GM23338 (cell line): ENCODE results near the gene ZSCAN5A. TPM values are rescaled to one million over a fixed set of nuclear protein-coding genes. Genes with fewer than 3 reads are reported as not detected.

ENCODE experiments used
- ATAC-seq: fragments of 200-7000 bp; cut with Tn5 transposase; 3 replicates; pipeline ENCODE4 v1.9.1; 2020
- DNase-seq: peaks from one replicate; pipeline ENCODE4 v3.0.0-alpha.2; 2015; ENCODE audit warnings: low spot score
- H2AFZ ChIP-seq: fragments of 200-600 bp; sonication (generic); 2 replicates; pipeline ENCODE4 v1.8.0; 2016; ENCODE audit warnings: antibody characterized with exemption, mild to moderate bottlenecking, moderate library complexity
- H3F3A ChIP-seq: fragments of 200-600 bp; sonication (generic); replicated peaks from 2 replicates; pipeline ENCODE4 v1.8.0; 2017; ENCODE audit warnings: antibody characterized with exemption, mixed run types, low read depth
- H3K27ac ChIP-seq: fragments of 200-600 bp; sonication (generic); 2 replicates; pipeline ENCODE4 v1.6.1; 2016; ENCODE audit warnings: low read depth
- H3K27me3 ChIP-seq: fragments of 200-600 bp; sonication (generic); 2 replicates; pipeline ENCODE4 v1.8.0; 2016; ENCODE audit warnings: mild to moderate bottlenecking, mixed run types, moderate library complexity; ENCODE audit not compliant: insufficient read depth
- H3K36me3 ChIP-seq: fragments of 200-600 bp; sonication (generic); 2 replicates; pipeline ENCODE4 v1.8.0; 2016; ENCODE audit warnings: mild to moderate bottlenecking; ENCODE audit not compliant: insufficient read depth
- H3K4me1 ChIP-seq: fragments of 200-600 bp; sonication (generic); 2 replicates; pipeline ENCODE4 v1.8.0; 2016; ENCODE audit warnings: mild to moderate bottlenecking, moderate library complexity; ENCODE audit not compliant: insufficient read depth
- H3K4me2 ChIP-seq: fragments of 200-600 bp; sonication (generic); 2 replicates; pipeline ENCODE4 v1.7.1; 2017; ENCODE audit warnings: mixed run types
- H3K4me3 ChIP-seq: fragments of 200-600 bp; sonication (generic); 2 replicates; pipeline ENCODE4 v1.6.1; 2016; ENCODE audit warnings: mixed run types
- H3K79me2 ChIP-seq: fragments of 200-600 bp; sonication (generic); replicated peaks from 2 replicates; pipeline ENCODE4 v1.8.0; 2017; ENCODE audit warnings: mild to moderate bottlenecking; ENCODE audit not compliant: insufficient read depth
- H3K9me2 ChIP-seq: fragments of 200-600 bp; sonication (generic); 2 replicates; pipeline ENCODE4 v1.8.0; 2017; ENCODE audit not compliant: insufficient read depth
- H4K20me1 ChIP-seq: fragments of 200-600 bp; sonication (generic); replicated peaks from 2 replicates; pipeline ENCODE4 v1.8.0; 2017; ENCODE audit warnings: mild to moderate bottlenecking; ENCODE audit not compliant: insufficient read depth
- H3K27ac Mint-ChIP-seq: 2 replicates; pipeline ENCODE4 v1.8.0; 2020; ENCODE audit warnings: inconsistent platforms, mild to moderate bottlenecking, moderate library complexity, mixed read lengths
- H3K27me3 Mint-ChIP-seq: 3 replicates; pipeline ENCODE4 v1.8.0; 2022; ENCODE audit warnings: low read depth, mild to moderate bottlenecking, moderate library complexity, mixed read lengths, inconsistent platforms; ENCODE audit not compliant: insufficient read depth, poor library complexity
- H3K36me3 Mint-ChIP-seq: 3 replicates; pipeline ENCODE4 v1.8.0; 2021; ENCODE audit warnings: low read depth, mild to moderate bottlenecking, inconsistent platforms, moderate library complexity, mixed read lengths
- H3K4me1 Mint-ChIP-seq: 3 replicates; pipeline ENCODE4 v1.8.0; 2020; ENCODE audit warnings: mild to moderate bottlenecking, inconsistent platforms, mixed read lengths
- H3K4me3 Mint-ChIP-seq: 3 replicates; pipeline ENCODE4 v1.8.0; 2021; ENCODE audit warnings: moderate library complexity, mild to moderate bottlenecking, inconsistent platforms, mixed read lengths
- H3K9me3 Mint-ChIP-seq: 3 replicates; pipeline ENCODE4 v1.8.0; 2020; ENCODE audit warnings: moderate library complexity, mild to moderate bottlenecking, inconsistent platforms, mixed read lengths
- CREB1 ChIP-seq: fragments of 250-450 bp; sonication (Bioruptor Pico); IDR thresholded peaks from 2 replicates; pipeline ENCODE4 v1.5.0; 2020; ENCODE audit warnings: low read depth, mild to moderate bottlenecking, moderate library complexity
- EZH2 ChIP-seq: fragments of 200-600 bp; sonication (generic); IDR thresholded peaks from one replicate; pipeline ENCODE4 v1.8.0; 2017; ENCODE audit warnings: antibody characterized with exemption, mild to moderate bottlenecking, low read depth; ENCODE audit not compliant: unreplicated experiment
- EZH2phosphoT487 ChIP-seq: fragments of 200-600 bp; sonication (generic); IDR thresholded peaks from one replicate; pipeline ENCODE4 v1.8.1; 2018; ENCODE audit warnings: antibody characterized with exemption; ENCODE audit not compliant: unreplicated experiment
- JUNB ChIP-seq: IDR thresholded peaks from one replicate; pipeline ENCODE4 v1.6.1; 2016; ENCODE audit warnings: antibody characterized with exemption; ENCODE audit not compliant: unreplicated experiment
- NANOG ChIP-seq: IDR thresholded peaks from 2 replicates; pipeline ENCODE4 v1.6.1; 2016; ENCODE audit warnings: antibody characterized with exemption, borderline replicate concordance
- POLR2AphosphoS5 ChIP-seq: IDR thresholded peaks from 2 replicates; pipeline ENCODE4 v1.6.1; 2016; ENCODE audit warnings: antibody characterized with exemption, low read depth
- ZNF114 ChIP-seq: fragments of 250-450 bp; sonication (Bioruptor Pico); IDR thresholded peaks from 2 replicates; pipeline ENCODE4 v1.5.0; 2020; ENCODE audit warnings: mild to moderate bottlenecking, moderate library complexity
- ZNF331 ChIP-seq: fragments of 250-450 bp; sonication (Bioruptor Pico); IDR thresholded peaks from 2 replicates; pipeline ENCODE4 v1.5.0; 2020; ENCODE audit warnings: low read depth, mild to moderate bottlenecking, moderate library complexity
- polyA plus RNA-seq: library from polyadenylated mRNA; unstranded; fragments of >200 nt; fragmentation: Nextera tagmentation; extraction: Ambion mirVana; gene quantifications from 2 replicates; pipeline ENCODE4 v1.2.1, GENCODE V29; 2016
- total RNA-seq: library from RNA; depleted of rRNA; stranded (reverse); fragments of >200 nt; shearing (Covaris generic); gene quantifications from 2 replicates; pipeline ENCODE4 v1.2.3, GENCODE V29; 2014
- TF ChIP-seq, protein P1 (sequence below): fragments of 250-450 bp; sonication (Bioruptor Pico); IDR thresholded peaks from 2 replicates; pipeline ENCODE4 v1.5.0; 2020; ENCODE audit warnings: mild to moderate bottlenecking, moderate library complexity
- TF ChIP-seq, protein P2 (sequence below): IDR thresholded peaks from 2 replicates; pipeline ENCODE4 v1.6.1; 2016; ENCODE audit warnings: antibody characterized with exemption
- TF ChIP-seq, protein P3 (sequence below), 2 experiments: fragments of 200-600 bp in 1 of 2; sonication (generic) in 1 of 2; conservative IDR thresholded peaks; 2 replicates each; pipeline versions ENCODE4 v1.5.1 to v1.6.1; 2016 to 2017; ENCODE audit warnings: antibody characterized with exemption in 2 of 2, low read depth in 2 of 2, mild to moderate bottlenecking in 2 of 2, moderate library complexity in 1 of 2

Gene ZSCAN5A
- total and polyA plus RNA-seq, 2 experiments from 2014 or later: 10.2 to 12.5 TPM

DNA sequence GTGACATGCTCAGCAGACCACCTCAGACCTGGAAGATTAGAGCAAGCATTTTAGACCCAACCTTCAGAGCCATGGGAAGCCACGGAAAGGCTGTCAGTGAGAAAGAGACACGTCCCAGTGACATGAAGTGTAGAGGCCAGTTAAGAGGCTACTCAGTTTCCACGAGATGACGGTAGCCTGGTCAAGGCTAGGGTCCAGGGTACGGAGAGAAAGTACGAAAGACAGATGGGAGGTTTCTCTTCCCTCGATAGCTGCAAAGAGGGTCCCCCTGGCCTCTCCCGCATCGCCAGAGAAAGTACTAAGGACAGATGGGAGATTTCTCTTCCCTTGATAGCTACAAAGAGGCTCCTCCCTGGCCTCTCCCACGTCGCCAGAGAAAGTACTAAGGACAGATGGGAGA lies 8.6 kb downstream of the ZSCAN5A start (continued):
- TF ChIP-seq, protein P1, sequence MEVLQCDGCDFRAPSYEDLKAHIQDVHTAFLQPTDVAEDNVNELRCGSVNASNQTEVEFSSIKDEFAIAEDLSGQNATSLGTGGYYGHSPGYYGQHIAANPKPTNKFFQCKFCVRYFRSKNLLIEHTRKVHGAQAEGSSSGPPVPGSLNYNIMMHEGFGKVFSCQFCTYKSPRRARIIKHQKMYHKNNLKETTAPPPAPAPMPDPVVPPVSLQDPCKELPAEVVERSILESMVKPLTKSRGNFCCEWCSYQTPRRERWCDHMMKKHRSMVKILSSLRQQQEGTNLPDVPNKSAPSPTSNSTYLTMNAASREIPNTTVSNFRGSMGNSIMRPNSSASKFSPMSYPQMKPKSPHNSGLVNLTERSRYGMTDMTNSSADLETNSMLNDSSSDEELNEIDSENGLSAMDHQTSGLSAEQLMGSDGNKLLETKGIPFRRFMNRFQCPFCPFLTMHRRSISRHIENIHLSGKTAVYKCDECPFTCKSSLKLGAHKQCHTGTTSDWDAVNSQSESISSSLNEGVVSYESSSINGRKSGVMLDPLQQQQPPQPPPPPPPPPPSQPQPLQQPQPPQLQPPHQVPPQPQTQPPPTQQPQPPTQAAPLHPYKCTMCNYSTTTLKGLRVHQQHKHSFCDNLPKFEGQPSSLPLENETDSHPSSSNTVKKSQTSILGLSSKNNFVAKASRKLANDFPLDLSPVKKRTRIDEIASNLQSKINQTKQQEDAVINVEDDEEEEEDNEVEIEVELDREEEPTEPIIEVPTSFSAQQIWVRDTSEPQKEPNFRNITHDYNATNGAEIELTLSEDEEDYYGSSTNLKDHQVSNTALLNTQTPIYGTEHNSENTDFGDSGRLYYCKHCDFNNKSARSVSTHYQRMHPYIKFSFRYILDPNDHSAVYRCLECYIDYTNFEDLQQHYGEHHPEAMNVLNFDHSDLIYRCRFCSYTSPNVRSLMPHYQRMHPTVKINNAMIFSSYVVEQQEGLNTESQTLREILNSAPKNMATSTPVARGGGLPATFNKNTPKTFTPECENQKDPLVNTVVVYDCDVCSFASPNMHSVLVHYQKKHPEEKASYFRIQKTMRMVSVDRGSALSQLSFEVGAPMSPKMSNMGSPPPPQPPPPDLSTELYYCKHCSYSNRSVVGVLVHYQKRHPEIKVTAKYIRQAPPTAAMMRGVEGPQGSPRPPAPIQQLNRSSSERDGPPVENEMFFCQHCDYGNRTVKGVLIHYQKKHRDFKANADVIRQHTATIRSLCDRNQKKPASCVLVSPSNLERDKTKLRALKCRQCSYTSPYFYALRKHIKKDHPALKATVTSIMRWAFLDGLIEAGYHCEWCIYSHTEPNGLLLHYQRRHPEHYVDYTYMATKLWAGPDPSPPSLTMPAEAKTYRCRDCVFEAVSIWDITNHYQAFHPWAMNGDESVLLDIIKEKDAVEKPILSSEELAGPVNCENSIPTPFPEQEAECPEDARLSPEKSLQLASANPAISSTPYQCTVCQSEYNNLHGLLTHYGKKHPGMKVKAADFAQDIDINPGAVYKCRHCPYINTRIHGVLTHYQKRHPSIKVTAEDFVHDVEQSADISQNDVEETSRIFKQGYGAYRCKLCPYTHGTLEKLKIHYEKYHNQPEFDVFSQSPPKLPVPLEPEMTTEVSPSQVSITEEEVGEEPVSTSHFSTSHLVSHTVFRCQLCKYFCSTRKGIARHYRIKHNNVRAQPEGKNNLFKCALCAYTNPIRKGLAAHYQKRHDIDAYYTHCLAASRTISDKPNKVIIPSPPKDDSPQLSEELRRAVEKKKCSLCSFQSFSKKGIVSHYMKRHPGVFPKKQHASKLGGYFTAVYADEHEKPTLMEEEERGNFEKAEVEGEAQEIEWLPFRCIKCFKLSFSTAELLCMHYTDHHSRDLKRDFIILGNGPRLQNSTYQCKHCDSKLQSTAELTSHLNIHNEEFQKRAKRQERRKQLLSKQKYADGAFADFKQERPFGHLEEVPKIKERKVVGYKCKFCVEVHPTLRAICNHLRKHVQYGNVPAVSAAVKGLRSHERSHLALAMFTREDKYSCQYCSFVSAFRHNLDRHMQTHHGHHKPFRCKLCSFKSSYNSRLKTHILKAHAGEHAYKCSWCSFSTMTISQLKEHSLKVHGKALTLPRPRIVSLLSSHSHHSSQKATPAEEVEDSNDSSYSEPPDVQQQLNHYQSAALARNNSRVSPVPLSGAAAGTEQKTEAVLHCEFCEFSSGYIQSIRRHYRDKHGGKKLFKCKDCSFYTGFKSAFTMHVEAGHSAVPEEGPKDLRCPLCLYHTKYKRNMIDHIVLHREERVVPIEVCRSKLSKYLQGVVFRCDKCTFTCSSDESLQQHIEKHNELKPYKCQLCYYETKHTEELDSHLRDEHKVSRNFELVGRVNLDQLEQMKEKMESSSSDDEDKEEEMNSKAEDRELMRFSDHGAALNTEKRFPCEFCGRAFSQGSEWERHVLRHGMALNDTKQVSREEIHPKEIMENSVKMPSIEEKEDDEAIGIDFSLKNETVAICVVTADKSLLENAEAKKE: no peak
- TF ChIP-seq CREB1 (no peak), EZH2phosphoT487 (no peak), POLR2AphosphoS5 (no peak), JUNB (no peak), ZNF331 (CRISPR knock-in tag) (no peak), EZH2 (no peak), NANOG (no peak)
- TF ChIP-seq, protein P2, sequence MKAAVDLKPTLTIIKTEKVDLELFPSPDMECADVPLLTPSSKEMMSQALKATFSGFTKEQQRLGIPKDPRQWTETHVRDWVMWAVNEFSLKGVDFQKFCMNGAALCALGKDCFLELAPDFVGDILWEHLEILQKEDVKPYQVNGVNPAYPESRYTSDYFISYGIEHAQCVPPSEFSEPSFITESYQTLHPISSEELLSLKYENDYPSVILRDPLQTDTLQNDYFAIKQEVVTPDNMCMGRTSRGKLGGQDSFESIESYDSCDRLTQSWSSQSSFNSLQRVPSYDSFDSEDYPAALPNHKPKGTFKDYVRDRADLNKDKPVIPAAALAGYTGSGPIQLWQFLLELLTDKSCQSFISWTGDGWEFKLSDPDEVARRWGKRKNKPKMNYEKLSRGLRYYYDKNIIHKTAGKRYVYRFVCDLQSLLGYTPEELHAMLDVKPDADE: no peak

DNA sequence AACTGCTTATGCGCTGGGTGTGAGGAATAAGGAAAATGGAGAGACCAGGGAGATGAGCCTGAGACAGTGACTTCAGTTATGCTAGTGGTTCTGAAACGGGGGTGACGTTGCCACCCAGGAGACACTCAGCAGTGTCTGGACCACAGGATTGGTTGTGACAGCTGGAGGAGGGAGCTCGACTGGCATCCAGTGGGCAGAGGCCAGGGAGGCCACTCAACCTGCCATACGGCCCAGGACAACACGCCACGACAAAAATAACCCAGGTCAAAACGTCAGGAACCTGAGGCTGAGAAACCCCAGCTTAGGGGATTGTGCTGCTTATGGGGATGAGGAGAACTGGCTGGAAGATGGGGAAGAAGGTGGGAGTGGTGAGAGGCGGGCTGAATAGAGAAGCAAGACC lies 10.4 kb downstream of the ZSCAN5A start:
- DNase-seq (no peak), ATAC-seq (no peak)
- no peaks in the 10 kb centered on the region for H3K27me3 ChIP-seq
- H3F3A ChIP-seq: no peaks in the 10 kb centered on the region
- 0 out of 2 replicates have a peak, but pooled peaks cover under 1% of the 10 kb centered on the region for H3K4me1 ChIP-seq
- TF ChIP-seq NANOG (no peak), ZNF114 (no peak), EZH2phosphoT487 (no peak), CREB1 (no peak), JUNB (no peak), ZNF331 (CRISPR knock-in tag) (no peak)
- TF ChIP-seq, protein P3, sequence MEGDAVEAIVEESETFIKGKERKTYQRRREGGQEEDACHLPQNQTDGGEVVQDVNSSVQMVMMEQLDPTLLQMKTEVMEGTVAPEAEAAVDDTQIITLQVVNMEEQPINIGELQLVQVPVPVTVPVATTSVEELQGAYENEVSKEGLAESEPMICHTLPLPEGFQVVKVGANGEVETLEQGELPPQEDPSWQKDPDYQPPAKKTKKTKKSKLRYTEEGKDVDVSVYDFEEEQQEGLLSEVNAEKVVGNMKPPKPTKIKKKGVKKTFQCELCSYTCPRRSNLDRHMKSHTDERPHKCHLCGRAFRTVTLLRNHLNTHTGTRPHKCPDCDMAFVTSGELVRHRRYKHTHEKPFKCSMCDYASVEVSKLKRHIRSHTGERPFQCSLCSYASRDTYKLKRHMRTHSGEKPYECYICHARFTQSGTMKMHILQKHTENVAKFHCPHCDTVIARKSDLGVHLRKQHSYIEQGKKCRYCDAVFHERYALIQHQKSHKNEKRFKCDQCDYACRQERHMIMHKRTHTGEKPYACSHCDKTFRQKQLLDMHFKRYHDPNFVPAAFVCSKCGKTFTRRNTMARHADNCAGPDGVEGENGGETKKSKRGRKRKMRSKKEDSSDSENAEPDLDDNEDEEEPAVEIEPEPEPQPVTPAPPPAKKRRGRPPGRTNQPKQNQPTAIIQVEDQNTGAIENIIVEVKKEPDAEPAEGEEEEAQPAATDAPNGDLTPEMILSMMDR (conservative IDR thresholded peaks at IDR 0.05; ENCODE audit: low read depth in 2 of 2): no peak
- no peaks in the 10 kb centered on the region; the same call in 1 of the 2 replicates for H3K36me3 ChIP-seq
- H3K79me2 ChIP-seq: no peaks in the 10 kb centered on the region
- H3K4me1 Mint-ChIP-seq: no peaks in the 10 kb centered on the region
- H3K9me3 Mint-ChIP-seq: no peaks in the 10 kb centered on the region
- H3K9me2 ChIP-seq: no peaks in the 10 kb centered on the region
- H3K4me2 ChIP-seq: no peak overlapping the region
- no peak overlapping the region for H3K27ac Mint-ChIP-seq
- no peak overlapping the region for H3K4me3 Mint-ChIP-seq
- no peak overlapping the region for H2AFZ ChIP-seq
- no peak overlapping the region for H3K4me3 ChIP-seq
- H3K27me3 Mint-ChIP-seq: peaks cover 2% of the 10 kb centered on the region
- H3K36me3 Mint-ChIP-seq: peaks cover 8% of the 10 kb centered on the region; the same call in 1 of the 3 replicates
- H3K27ac ChIP-seq: no peak overlapping the region
- H4K20me1 ChIP-seq: 0 out of 2 replicates have a peak, but pooled peaks cover 3% of the 10 kb centered on the region
